Measurements from ENCODE around the gene LARGE1. TPM values are rescaled to one million over a fixed set of nuclear protein-coding genes. Genes with fewer than 3 reads are reported as not detected.

The LARGE1 gene
- total and polyA plus RNA-seq, 7 donors: 14.9 to 91.6 (median 46.1) TPM

- Histone ChIP-seq H3K4me1 (peaks cover 4% of the 10 kb centered on the region), H3K4me3 (no peak overlapping the region), H3K27me3 (ENCODE audit: insufficient read depth in 3 of 3, low read length in 2 of 3) (no peaks in the 10 kb centered on the region), H3K9me3 (no peaks in the 10 kb centered on the region), H3K36me3 (ENCODE audit: insufficient read depth in 1 of 2, low read depth in 1 of 2) (no peaks in the 10 kb centered on the region), H3K27ac (no peak overlapping the region)
- intact Hi-C loops (cut with DNase I): loop anchor here (1.0 to 10.0 kb wide), 6 partner anchors 275 to 1723 kb away; partner anchors contain the start of gene LARGE1 (in 1 of the 2)
- peak; percentile 92 to 97 (median 94) for ATAC-seq
- TF ChIP-seq CTCF (IDR thresholded peaks at IDR 0.05): peak; percentile 93
- 4 to 12% (median 7%) methylated on average over 10 of the region's 10 CpGs for WGBS, 3 donors
- peak; percentile 81 to 89 for DNase-seq
Measured at GRCh38 chr22:33302049-33302545, 618.2 kb downstream of the LARGE1 start.

GRCh38 chr22:33300165-33300564 lies 620.1 kb downstream of the LARGE1 start:
- Histone ChIP-seq H3K36me3 (ENCODE audit: insufficient read depth in 1 of 2, low read depth in 1 of 2) (peaks cover 0 to 10% of the 10 kb centered on the region in 2 donors), H3K4me1 (peaks cover 4% of the 10 kb centered on the region), H3K9me3 (no peaks in the 10 kb centered on the region), H3K27ac (no peak overlapping the region), H3K4me3 (no peak overlapping the region), H3K27me3 (ENCODE audit: insufficient read depth in 3 of 3, low read length in 2 of 3) (no peaks in the 10 kb centered on the region)
- DNase-seq: no peak
- WGBS, 3 donors: 60 to 82% (median 72%) methylated on average over 1 of the region's 1 CpG
- intact Hi-C loops (cut with DNase I): loop anchor here (5.0 to 10.0 kb wide), 4 partner anchors 277 to 1725 kb away; partner anchors contain the start of gene LARGE1 (in 1 of the 2)
- no peak for ATAC-seq
- TF ChIP-seq CTCF (IDR thresholded peaks at IDR 0.05): no peak

- no peak for DNase-seq
- no peak overlapping the region for H3K27ac ChIP-seq
- no peak overlapping the region for H3K4me3 ChIP-seq
- WGBS, 3 donors: 89 to 92% (median 90%) methylated on average over 7 of the region's 7 CpGs
- intact Hi-C loops (cut with DNase I): no loop called here
- H3K36me3 ChIP-seq (ENCODE audit: insufficient read depth in 1 of 2, low read depth in 1 of 2): peaks cover 0 to 15% of the 10 kb centered on the region in 2 donors
- ATAC-seq: no peak
- H3K27me3 ChIP-seq (ENCODE audit: insufficient read depth in 3 of 3, low read length in 2 of 3): no peaks in the 10 kb centered on the region
- TF ChIP-seq CTCF (IDR thresholded peaks at IDR 0.05): no peak
- H3K9me3 ChIP-seq: no peaks in the 10 kb centered on the region
- peaks cover 4% of the 10 kb centered on the region for H3K4me1 ChIP-seq
Measured at GRCh38 chr22:33299245-33299956, 620.9 kb downstream of the LARGE1 start.

GRCh38 chr22:33296941-33297340 lies 623.3 kb downstream of the LARGE1 start:
- no peaks in the 10 kb centered on the region for H3K9me3 ChIP-seq
- peaks cover under 1% of the 10 kb centered on the region for H3K4me1 ChIP-seq
- no peak overlapping the region for H3K4me3 ChIP-seq
- intact Hi-C loops (cut with DNase I): no loop called here
- peaks cover 4 to 27% of the 10 kb centered on the region in 2 donors for H3K36me3 ChIP-seq (ENCODE audit: insufficient read depth in 1 of 2, low read depth in 1 of 2)
- DNase-seq (no peak), ATAC-seq (no peak)
- H3K27me3 ChIP-seq (ENCODE audit: insufficient read depth in 3 of 3, low read length in 2 of 3): no peaks in the 10 kb centered on the region
- WGBS, 3 donors: 81 to 96% (median 91%) methylated on average over 3 of the region's 3 CpGs
- TF ChIP-seq CTCF (IDR thresholded peaks at IDR 0.05): no peak
- H3K27ac ChIP-seq: no peak overlapping the region
